ENCODE data around the gene SYT1. TPM values are rescaled to one million over a fixed set of nuclear protein-coding genes. Genes with fewer than 3 reads are reported as not detected.
A peak's percentile ranks its signal among the peaks of the same experiment; 100 is the strongest.

The SYT1 gene
- total and polyA plus RNA-seq, 8 donors: under 0.01 to 11.4 (median 0.88) TPM

DNA sequence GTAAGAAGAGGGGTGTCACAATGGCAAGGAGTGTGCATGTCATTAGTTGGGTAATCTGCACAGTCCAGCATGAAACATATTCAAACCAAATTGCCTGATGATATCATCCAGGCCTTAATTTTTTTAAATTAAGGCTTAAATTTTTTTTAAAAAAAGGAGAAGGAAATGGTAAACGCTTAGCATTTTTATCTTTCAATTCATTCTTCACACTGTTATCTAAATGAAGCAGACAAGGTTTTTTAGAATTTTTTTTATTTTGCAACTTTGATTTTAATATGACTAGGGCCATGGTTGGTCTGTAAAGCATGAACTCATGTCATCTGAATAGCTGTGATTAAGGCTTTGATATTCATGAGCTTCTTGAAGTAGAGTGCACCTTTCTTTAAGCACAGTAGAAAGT is 362.5 kb downstream of the SYT1 start:
- Histone ChIP-seq H3K36me3 (no peaks in the 10 kb centered on the region), H3K4me1 (no peaks in the 10 kb centered on the region), H3K27ac (no peak overlapping the region), H3K27me3 (no peaks in the 10 kb centered on the region), H3K4me3 (no peak overlapping the region), H3K9me3 (peaks cover 0 to 17% (median 14%) of the 10 kb centered on the region in 4 donors)
- DNase-seq: no peak
- WGBS, 5 donors: 53 to 78% (median 74%) methylated on average over 1 of the region's 1 CpG
- TF ChIP-seq POLR2A (IDR thresholded peaks at IDR 0.05) (no peak), POLR2AphosphoS5 (IDR thresholded peaks at IDR 0.05) (no peak), EP300 (IDR thresholded peaks at IDR 0.05) (no peak)
- TF ChIP-seq, protein P1, sequence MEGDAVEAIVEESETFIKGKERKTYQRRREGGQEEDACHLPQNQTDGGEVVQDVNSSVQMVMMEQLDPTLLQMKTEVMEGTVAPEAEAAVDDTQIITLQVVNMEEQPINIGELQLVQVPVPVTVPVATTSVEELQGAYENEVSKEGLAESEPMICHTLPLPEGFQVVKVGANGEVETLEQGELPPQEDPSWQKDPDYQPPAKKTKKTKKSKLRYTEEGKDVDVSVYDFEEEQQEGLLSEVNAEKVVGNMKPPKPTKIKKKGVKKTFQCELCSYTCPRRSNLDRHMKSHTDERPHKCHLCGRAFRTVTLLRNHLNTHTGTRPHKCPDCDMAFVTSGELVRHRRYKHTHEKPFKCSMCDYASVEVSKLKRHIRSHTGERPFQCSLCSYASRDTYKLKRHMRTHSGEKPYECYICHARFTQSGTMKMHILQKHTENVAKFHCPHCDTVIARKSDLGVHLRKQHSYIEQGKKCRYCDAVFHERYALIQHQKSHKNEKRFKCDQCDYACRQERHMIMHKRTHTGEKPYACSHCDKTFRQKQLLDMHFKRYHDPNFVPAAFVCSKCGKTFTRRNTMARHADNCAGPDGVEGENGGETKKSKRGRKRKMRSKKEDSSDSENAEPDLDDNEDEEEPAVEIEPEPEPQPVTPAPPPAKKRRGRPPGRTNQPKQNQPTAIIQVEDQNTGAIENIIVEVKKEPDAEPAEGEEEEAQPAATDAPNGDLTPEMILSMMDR (IDR thresholded peaks at IDR 0.05): no peak
- intact Hi-C loops (cut with DNase I; ENCODE audit: low total_unique reads): no loop called here

DNA sequence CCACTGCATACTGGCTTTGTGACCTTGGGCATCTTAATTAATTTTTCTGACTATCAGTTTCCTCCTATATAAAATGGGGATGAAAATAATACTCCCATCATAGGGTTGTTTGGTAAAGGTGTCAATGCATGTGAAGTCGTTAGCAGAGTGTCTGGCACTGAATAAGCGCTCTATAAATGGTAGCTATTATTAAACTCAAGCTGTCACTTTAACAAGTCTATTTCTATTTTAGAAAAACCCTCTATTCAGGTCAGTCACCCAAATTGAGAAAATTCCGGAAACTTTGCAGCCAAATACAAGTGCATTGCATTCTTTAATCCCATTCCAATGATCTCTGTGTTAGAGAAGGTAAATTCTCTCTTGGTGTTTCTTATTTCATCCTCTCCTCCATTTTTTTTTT is 363.1 kb downstream of the SYT1 start:
- no peak for TF ChIP-seq EP300 (IDR thresholded peaks at IDR 0.05)
- TF ChIP-seq, protein P1 (IDR thresholded peaks at IDR 0.05): no peak
- TF ChIP-seq POLR2AphosphoS5 (IDR thresholded peaks at IDR 0.05): no peak
- no peak for TF ChIP-seq POLR2A (IDR thresholded peaks at IDR 0.05)
- Histone ChIP-seq H3K9me3 (peaks cover 0 to 12% (median 9%) of the 10 kb centered on the region in 4 donors), H3K4me3 (no peak overlapping the region), H3K27me3 (no peaks in the 10 kb centered on the region), H3K4me1 (no peaks in the 10 kb centered on the region), H3K36me3 (no peaks in the 10 kb centered on the region), H3K27ac (no peak overlapping the region)
- intact Hi-C loops (cut with DNase I; ENCODE audit: low total_unique reads): no loop called here
- WGBS, 5 donors: 76 to 94% (median 90%) methylated on average over 3 of the region's 3 CpGs
- DNase-seq: no peak

DNA sequence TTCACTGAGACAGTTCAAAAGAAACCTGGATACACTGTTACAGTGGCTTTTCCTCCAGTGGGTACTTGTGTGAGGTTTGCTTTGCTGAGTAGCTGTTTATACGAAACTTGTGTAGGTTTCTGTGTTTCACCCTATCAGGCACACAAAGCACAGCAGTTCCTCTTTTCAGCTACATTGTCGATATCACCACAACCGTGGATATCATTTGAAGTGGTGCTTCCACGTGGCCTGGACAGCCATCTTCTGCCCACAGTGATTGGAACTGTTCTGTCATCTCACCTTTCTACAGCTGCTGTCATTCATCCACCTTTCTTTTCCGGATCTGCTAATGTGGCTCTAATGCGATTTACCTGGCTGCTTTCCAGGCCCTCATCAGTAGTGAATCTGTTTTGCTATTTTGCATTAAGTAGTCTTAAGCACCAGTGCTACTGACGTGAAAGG is 368.8 kb downstream of the SYT1 start:
- no peaks in the 10 kb centered on the region for H3K9me3 ChIP-seq
- H3K36me3 ChIP-seq: no peaks in the 10 kb centered on the region
- WGBS, 5 donors: 62 to 73% (median 66%) methylated on average over 7 of the region's 7 CpGs
- DNase-seq: peak in 1 of 2 donors; percentile 12
- no peak overlapping the region for H3K4me3 ChIP-seq
- H3K27me3 ChIP-seq: no peaks in the 10 kb centered on the region
- intact Hi-C loops (cut with DNase I; ENCODE audit: low total_unique reads): no loop called here
- no peak overlapping the region for H3K27ac ChIP-seq
- H3K4me1 ChIP-seq: no peaks in the 10 kb centered on the region
- TF ChIP-seq POLR2AphosphoS5 (IDR thresholded peaks at IDR 0.05): no peak
- TF ChIP-seq POLR2A (IDR thresholded peaks at IDR 0.05): no peak
- TF ChIP-seq, protein P1 (IDR thresholded peaks at IDR 0.05): no peak
- TF ChIP-seq EP300 (IDR thresholded peaks at IDR 0.05): no peak

DNA sequence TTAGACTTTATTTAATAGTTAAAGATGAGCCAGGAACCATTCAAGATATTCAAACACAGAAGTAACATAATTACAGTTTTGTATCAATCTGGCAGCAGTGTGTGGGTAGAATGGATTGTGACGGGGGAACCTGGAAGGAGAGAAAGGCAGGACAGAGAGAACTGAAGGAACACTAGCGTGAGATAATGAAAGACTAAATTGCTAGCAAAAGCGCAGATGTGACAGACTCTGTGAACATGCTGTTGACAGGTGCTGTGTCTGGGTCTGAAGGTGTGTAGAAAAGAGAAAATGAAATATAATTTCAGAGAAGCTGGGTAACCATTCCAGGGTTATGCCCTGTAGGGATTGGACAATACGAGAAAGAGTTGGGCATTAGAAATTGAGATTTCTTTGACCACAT is 372.3 kb downstream of the SYT1 start:
- WGBS, 5 donors: 86 to 93% (median 93%) methylated on average over 4 of the region's 4 CpGs

More for the DNA sequence above, 372.3 kb downstream of the SYT1 start:
- no peaks in the 10 kb centered on the region for H3K36me3 ChIP-seq
- H3K9me3 ChIP-seq: no peaks in the 10 kb centered on the region
- H3K27ac ChIP-seq: no peak overlapping the region
- no peaks in the 10 kb centered on the region for H3K27me3 ChIP-seq
- intact Hi-C loops (cut with DNase I; ENCODE audit: low total_unique reads): no loop called here
- no peak overlapping the region for H3K4me3 ChIP-seq
- no peak for DNase-seq
- no peaks in the 10 kb centered on the region for H3K4me1 ChIP-seq
- TF ChIP-seq, protein P1 (IDR thresholded peaks at IDR 0.05): no peak
- no peak for TF ChIP-seq POLR2A (IDR thresholded peaks at IDR 0.05)
- TF ChIP-seq POLR2AphosphoS5 (IDR thresholded peaks at IDR 0.05): no peak
- no peak for TF ChIP-seq EP300 (IDR thresholded peaks at IDR 0.05)
